ENCODE data around the gene FGF1. TPM values are rescaled to one million over a fixed set of nuclear protein-coding genes. Genes with fewer than 3 reads are reported as not detected.
A peak's percentile ranks its signal among the peaks of the same experiment; 100 is the strongest.

Gene FGF1
- total and polyA plus RNA-seq, 9 donors, result 0.10 to 3.6 (median 0.55) TPM

DNA sequence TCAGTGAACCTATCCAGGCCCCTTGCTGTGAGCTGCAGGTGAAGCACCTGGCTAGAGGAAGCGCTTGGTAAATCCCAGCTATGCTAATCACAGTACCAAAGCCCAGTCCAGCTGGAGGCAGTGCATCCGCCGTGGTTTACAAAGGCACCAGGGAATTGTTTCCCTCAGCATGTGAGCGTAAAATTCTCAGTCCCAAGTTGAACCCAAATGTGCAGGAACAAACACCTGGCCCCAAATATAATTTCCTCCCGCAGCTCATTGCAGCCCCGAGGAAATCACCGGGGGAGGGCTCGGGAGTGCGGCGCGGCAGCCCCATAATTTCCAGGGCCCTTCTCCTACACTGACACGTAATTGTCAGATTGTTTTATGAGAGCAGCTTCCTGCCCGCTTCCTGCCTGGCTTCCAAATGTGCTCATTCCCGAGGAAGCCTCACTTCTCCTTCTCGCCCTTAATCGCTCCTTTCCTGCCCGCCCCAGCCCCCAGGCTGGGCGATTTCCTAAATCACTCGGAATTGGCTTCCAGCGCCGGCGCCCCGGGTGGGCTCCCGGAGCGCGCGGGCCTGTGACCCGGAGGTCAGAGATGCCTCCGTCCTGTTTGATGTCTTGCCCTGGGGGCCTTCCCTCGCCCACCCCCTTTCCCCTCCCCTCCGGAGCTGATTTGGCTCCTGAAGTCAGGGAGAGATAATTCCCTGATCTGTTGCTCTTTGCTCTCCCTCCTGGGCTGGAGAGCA lies 134.4 kb downstream of the FGF1 start:
- H3K9me3 ChIP-seq, result no peaks in the 10 kb centered on the region
- WGBS, 3 donors, result 5 to 8% (median 7%) methylated on average over 31 of the region's 31 CpGs
- intact Hi-C loops (cut with DNase I), result no loop called here
- no peak overlapping the region for H3K4me3 ChIP-seq
- H3K27me3 ChIP-seq, result no peaks in the 10 kb centered on the region
- H3K27ac ChIP-seq, result no peak overlapping the region
- no peaks in the 10 kb centered on the region for H3K4me1 ChIP-seq (ENCODE audit: insufficient read depth)
- no peak for TF ChIP-seq CTCF (IDR thresholded peaks at IDR 0.05)
- no peak for TF ChIP-seq POLR2A (IDR thresholded peaks at IDR 0.05)
- TF ChIP-seq EP300 (IDR thresholded peaks at IDR 0.05), result no peak
- no peaks in the 10 kb centered on the region for H3K36me3 ChIP-seq
- DNase-seq, result peak in 2 of 5 donors; percentile 18 to 38

- Histone ChIP-seq H3K4me3 (no peak overlapping the region), H3K27me3 (no peaks in the 10 kb centered on the region), H3K36me3 (no peaks in the 10 kb centered on the region), H3K9me3 (no peaks in the 10 kb centered on the region), H3K27ac (no peak overlapping the region), H3K4me1 (ENCODE audit: insufficient read depth) (no peaks in the 10 kb centered on the region)
- TF ChIP-seq CTCF (IDR thresholded peaks at IDR 0.05), result no peak
- TF ChIP-seq POLR2A (IDR thresholded peaks at IDR 0.05), result no peak
- no peak for TF ChIP-seq EP300 (IDR thresholded peaks at IDR 0.05)
- DNase-seq, result no peak
- WGBS, 3 donors, result 91 to 98% (median 95%) methylated on average over 2 of the region's 2 CpGs
- intact Hi-C loops (cut with DNase I), result no loop called here
These were observed 135.4 kb downstream of the FGF1 start for GRCh38 chr5:142550471-142550870.

GRCh38 chr5:142549834-142550233 lies 136.1 kb downstream of the FGF1 start:
- no peak for DNase-seq
- no peaks in the 10 kb centered on the region for H3K9me3 ChIP-seq
- intact Hi-C loops (cut with DNase I), result loop anchor here in 2 of 4 donors (5.0 to 10.0 kb wide), 2 partner anchors 395 to 403 kb away; no protein-coding TSS in a partner anchor
- H3K27me3 ChIP-seq, result no peaks in the 10 kb centered on the region
- no peak overlapping the region for H3K4me3 ChIP-seq
- no peak overlapping the region for H3K27ac ChIP-seq
- H3K36me3 ChIP-seq, result no peaks in the 10 kb centered on the region
- 65 to 72% (median 68%) methylated on average over 2 of the region's 2 CpGs for WGBS, 3 donors
- no peaks in the 10 kb centered on the region for H3K4me1 ChIP-seq (ENCODE audit: insufficient read depth)
- TF ChIP-seq POLR2A (IDR thresholded peaks at IDR 0.05), result no peak
- TF ChIP-seq CTCF (IDR thresholded peaks at IDR 0.05), result no peak
- TF ChIP-seq EP300 (IDR thresholded peaks at IDR 0.05), result no peak

DNA sequence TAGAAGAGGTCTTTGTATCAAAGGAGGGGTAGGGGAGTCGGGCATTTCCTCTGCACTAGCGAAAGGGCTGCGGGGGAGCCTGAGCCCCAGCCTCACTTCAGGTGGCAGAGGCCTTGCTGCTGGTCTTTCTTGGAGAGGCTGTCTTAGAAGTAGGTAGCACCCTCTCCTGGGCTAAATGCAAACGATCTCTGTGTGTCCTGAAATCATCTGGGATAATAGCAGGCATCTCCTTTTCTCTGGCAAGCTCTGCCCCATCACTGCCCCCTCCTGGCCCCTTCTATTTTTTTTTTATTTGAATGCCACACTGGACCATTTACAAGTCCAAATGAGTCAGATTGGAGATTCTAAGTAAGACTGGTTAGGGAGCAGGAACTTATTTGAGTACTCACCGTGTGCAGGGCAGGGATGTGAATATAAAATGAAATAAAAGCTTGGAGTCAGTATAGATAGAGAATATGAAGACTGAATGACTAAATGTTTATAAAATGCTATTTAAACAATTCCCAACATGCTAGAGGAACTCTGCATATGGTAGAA lies 137.1 kb downstream of the FGF1 start:
- Histone ChIP-seq H3K36me3 (no peaks in the 10 kb centered on the region), H3K9me3 (no peaks in the 10 kb centered on the region), H3K27me3 (no peaks in the 10 kb centered on the region), H3K27ac (no peak overlapping the region), H3K4me3 (no peak overlapping the region), H3K4me1 (ENCODE audit: insufficient read depth) (no peaks in the 10 kb centered on the region)
- TF ChIP-seq EP300 (IDR thresholded peaks at IDR 0.05) (no peak), CTCF (IDR thresholded peaks at IDR 0.05) (peak in 2 of 3 donors; percentile 35 to 46), POLR2A (IDR thresholded peaks at IDR 0.05) (no peak)
- peak in 4 of 5 donors; percentile 26 to 48 (median 35) for DNase-seq
- WGBS, 3 donors, result 11 to 25% (median 13%) methylated on average over 5 of the region's 5 CpGs
- intact Hi-C loops (cut with DNase I), result loop anchor here in 2 of 4 donors (5.0 to 10.0 kb wide), 2 partner anchors 394 to 402 kb away; no protein-coding TSS in a partner anchor

All from ovary (tissue), 9 donors.